Osteoblast (primary cell): ENCODE measurements around the gene CLK1. TPM values are rescaled to one million over a fixed set of nuclear protein-coding genes. Genes with fewer than 3 reads are reported as not detected.

Source experiments
- DNase-seq: peaks from one replicate; pipeline ENCODE4 v3.0.0; 2011; ENCODE audit warnings: low spot score, mixed read lengths; ENCODE audit not compliant: insufficient read length; ENCODE audit errors: missing footprints
- H2AFZ ChIP-seq: 2 replicates; pipeline ENCODE4 v1.6.0; 2011; ENCODE audit warnings: mild to moderate bottlenecking, low read length
- H3K27ac ChIP-seq: 2 replicates; pipeline ENCODE4 v1.5.1; 2011; ENCODE audit warnings: mild to moderate bottlenecking, low read depth, low read length, moderate library complexity
- H3K27me3 ChIP-seq: 2 replicates; pipeline ENCODE4 v1.6.0; 2012; ENCODE audit warnings: mild to moderate bottlenecking, control low read depth, inconsistent platforms, low read length, moderate library complexity; ENCODE audit not compliant: insufficient read depth
- H3K36me3 ChIP-seq: 2 replicates; pipeline ENCODE4 v1.5.1; 2011; ENCODE audit warnings: mild to moderate bottlenecking, low read length, control low read depth, moderate library complexity; ENCODE audit not compliant: insufficient read depth
- H3K4me1 ChIP-seq: 2 replicates; pipeline ENCODE4 v1.5.1; 2011; ENCODE audit warnings: mild to moderate bottlenecking, low read length, control low read depth, moderate library complexity; ENCODE audit not compliant: insufficient read depth
- H3K4me2 ChIP-seq: 2 replicates; pipeline ENCODE4 v1.6.0; 2011; ENCODE audit warnings: mild to moderate bottlenecking, low read length; ENCODE audit not compliant: insufficient read depth
- H3K4me3 ChIP-seq: fragments of 200-600 bp; sonication (generic); 3 replicates; pipeline ENCODE4 v1.5.1; 2012; ENCODE audit warnings: mild to moderate bottlenecking, low read length, inconsistent platforms; ENCODE audit not compliant: insufficient read depth
- H3K79me2 ChIP-seq: 2 replicates; pipeline ENCODE4 v1.6.0; 2012; ENCODE audit warnings: mild to moderate bottlenecking, low read length, control low read depth, inconsistent platforms; ENCODE audit not compliant: insufficient read depth
- H3K9me3 ChIP-seq: 2 replicates; pipeline ENCODE4 v1.5.1; 2011; ENCODE audit warnings: low read depth, low read length, control low read depth
- H4K20me1 ChIP-seq: 2 replicates; pipeline ENCODE4 v1.6.0; 2012; ENCODE audit warnings: mild to moderate bottlenecking, low read length, control low read depth; ENCODE audit not compliant: insufficient read depth
- CTCF ChIP-seq: IDR thresholded peaks from 2 replicates; pipeline ENCODE4 v1.5.1; 2011; ENCODE audit warnings: mild to moderate bottlenecking, low read depth, low read length, moderate library complexity; ENCODE audit errors: extremely low read depth
- total RNA-seq: library from RNA; depleted of rRNA; stranded (reverse); fragments of >200 nt; gene quantifications from 2 replicates; pipeline ENCODE4 v1.2.3, GENCODE V29; 2012

The CLK1 gene
- total RNA-seq, 1 donor = 73.5 TPM

GRCh38 chr2:200812122-200813022 lies 52.1 kb downstream of the CLK1 start:
- H2AFZ ChIP-seq = no peak overlapping the region
- peak overlapping the region; percentile 99 for H3K4me2 ChIP-seq
- peak; percentile 87 for DNase-seq
- no peaks in the 10 kb centered on the region for H3K9me3 ChIP-seq
- TF ChIP-seq CTCF = peak; percentile 47
- H4K20me1 ChIP-seq = peaks cover 37% of the 10 kb centered on the region
- no peaks in the 10 kb centered on the region for H3K27me3 ChIP-seq
- peak overlapping the region; percentile 91 for H3K27ac ChIP-seq
- H3K36me3 ChIP-seq = peaks cover 40% of the 10 kb centered on the region
- peaks cover 57% of the 10 kb centered on the region for H3K79me2 ChIP-seq
- H3K4me1 ChIP-seq = peaks cover 44% of the 10 kb centered on the region
- peak overlapping the region; percentile 79 for H3K4me3 ChIP-seq

GRCh38 chr2:200811333-200812121 lies 52.9 kb downstream of the CLK1 start, which contains the start of gene BZW1:
TSS of gene BZW1 (plus strand) at chr2:200811910. CDS start at chr2:200813218, 1,308 bp downstream.
- H3K4me2 ChIP-seq = peak within 1 kb of the TSS; percentile 99
- H3K4me1 ChIP-seq = peaks cover 44% of the 10 kb centered on the region
- H2AFZ ChIP-seq = peak within 1 kb of the TSS; percentile 78
- H3K79me2 ChIP-seq = peaks cover 48% of the 10 kb centered on the region
- H3K4me3 ChIP-seq = peak within 1 kb of the TSS; percentile 79
- peaks cover 32% of the 10 kb centered on the region for H3K36me3 ChIP-seq
- H3K9me3 ChIP-seq = no peaks in the 10 kb centered on the region
- no peak for TF ChIP-seq CTCF
- DNase-seq = peak; percentile 95
- peaks cover 37% of the 10 kb centered on the region for H4K20me1 ChIP-seq
- H3K27ac ChIP-seq = peak within 1 kb of the TSS; percentile 91
- no peaks in the 10 kb centered on the region for H3K27me3 ChIP-seq

GRCh38 chr2:200810998-200811332 lies 53.5 kb downstream of the CLK1 start:
- Histone ChIP-seq H3K79me2 (peaks cover 43% of the 10 kb centered on the region), H3K9me3 (no peaks in the 10 kb centered on the region), H3K4me3 (peak overlapping the region; percentile 79), H3K27me3 (no peaks in the 10 kb centered on the region), H3K27ac (peak overlapping the region; percentile 91), H2AFZ (peak overlapping the region; percentile 78), H3K4me2 (peak overlapping the region; percentile 99), H4K20me1 (peaks cover 34% of the 10 kb centered on the region), H3K4me1 (peaks cover 44% of the 10 kb centered on the region), H3K36me3 (peaks cover 26% of the 10 kb centered on the region)
- no peak for TF ChIP-seq CTCF
- no peak for DNase-seq
